ENCODE measurements around the gene SLC25A14.

Gene SLC25A14

GRCh38 chrX:130385520-130385919 is 45.8 kb downstream of the SLC25A14 start, which contains the start of gene GPR119:
TSS of gene GPR119 (minus strand) at chrX:130385674. CDS start at chrX:130385447, 227 bp downstream.
- no peak for DNase-seq

GRCh38 chrX:130386408-130386808 is 46.7 kb downstream of the SLC25A14 start:
- DNase-seq, result no peak

GRCh38 chrX:130393451-130394074 is 53.8 kb downstream of the SLC25A14 start:
- peak; percentile 17 for DNase-seq

- DNase-seq, result no peak
Observed at GRCh38 chrX:130395341-130395740, 55.6 kb downstream of the SLC25A14 start.

GRCh38 chrX:130401415-130402207 is 61.9 kb downstream of the SLC25A14 start, which contains the start of gene RBMX2:
TSS of gene RBMX2 (plus strand) at chrX:130401987. CDS start at chrX:130402033, 46 bp downstream.
- DNase-seq, result peak; percentile 74

- no peak for DNase-seq
Observed at GRCh38 chrX:130402208-130402684, 62.5 kb downstream of the SLC25A14 start.

GRCh38 chrX:130413415-130413814 is 73.7 kb downstream of the SLC25A14 start:
- DNase-seq, result no peak

- no peak for DNase-seq
Observed at GRCh38 chrX:130414800-130415199, 75.1 kb downstream of the SLC25A14 start.

GRCh38 chrX:130415201-130415600 is 75.5 kb downstream of the SLC25A14 start:
- no peak for DNase-seq

GRCh38 chrX:130416785-130417184 is 77.1 kb downstream of the SLC25A14 start:
- no peak for DNase-seq

- no peak for DNase-seq
Observed at GRCh38 chrX:130418066-130418465, 78.3 kb downstream of the SLC25A14 start.

GRCh38 chrX:130418740-130419139 is 79.0 kb downstream of the SLC25A14 start:
- no peak for DNase-seq

- no peak for DNase-seq
Observed at GRCh38 chrX:130419263-130419662, 79.5 kb downstream of the SLC25A14 start.
